CD4-positive, alpha-beta T cell treated with Interleukin-15 for 1 hour (primary cell): Measurements from ENCODE around the gene BHLHE40.
A peak's percentile ranks its signal among the peaks of the same experiment; 100 is the strongest.
"Not testable (repeated sequence)": the region's sequence is repeated elsewhere in the genome, so short reads cannot be mapped to it uniquely, and the experiment has no call there.

Experiments used
- DNase-seq: peaks from one replicate; pipeline ENCODE4 v3.0.0-alpha.2; 2020

BHLHE40 gene

DNA sequence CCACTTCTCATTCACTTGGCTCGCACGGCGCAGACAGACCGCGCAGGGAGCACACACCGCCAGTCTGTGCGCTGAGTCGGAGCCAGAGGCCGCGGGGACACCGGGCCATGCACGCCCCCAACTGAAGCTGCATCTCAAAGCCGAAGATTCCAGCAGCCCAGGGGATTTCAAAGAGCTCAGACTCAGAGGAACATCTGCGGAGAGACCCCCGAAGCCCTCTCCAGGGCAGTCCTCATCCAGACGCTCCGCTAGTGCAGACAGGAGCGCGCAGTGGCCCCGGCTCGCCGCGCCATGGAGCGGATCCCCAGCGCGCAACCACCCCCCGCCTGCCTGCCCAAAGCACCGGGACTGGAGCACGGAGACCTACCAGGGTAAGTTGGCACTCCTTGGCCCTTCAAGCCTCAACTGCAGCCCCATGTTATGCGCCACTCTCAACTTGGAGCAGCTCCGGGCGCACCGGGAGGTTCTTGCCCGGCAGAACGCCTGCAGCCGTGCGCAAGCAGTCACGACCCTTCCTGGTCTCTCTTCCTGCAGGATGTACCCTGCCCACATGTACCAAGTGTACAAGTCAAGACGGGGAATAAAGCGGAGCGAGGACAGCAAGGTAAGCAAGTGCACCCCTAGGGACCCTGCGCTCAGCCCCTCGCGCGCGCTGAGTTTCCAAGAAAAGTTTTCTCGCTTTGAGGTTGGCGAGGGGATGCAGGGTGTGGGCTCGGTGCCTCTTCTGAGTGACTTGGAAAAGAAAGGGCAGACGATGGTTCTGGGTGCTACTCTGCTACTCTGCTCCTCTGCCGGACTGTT is at the start of gene BHLHE40:
BHLHE40 (plus strand) TSS at position 10 of the 801 bp plus-strand sequence; CDS start at position 292, 282 bp downstream.
- no peak for DNase-seq

DNA sequence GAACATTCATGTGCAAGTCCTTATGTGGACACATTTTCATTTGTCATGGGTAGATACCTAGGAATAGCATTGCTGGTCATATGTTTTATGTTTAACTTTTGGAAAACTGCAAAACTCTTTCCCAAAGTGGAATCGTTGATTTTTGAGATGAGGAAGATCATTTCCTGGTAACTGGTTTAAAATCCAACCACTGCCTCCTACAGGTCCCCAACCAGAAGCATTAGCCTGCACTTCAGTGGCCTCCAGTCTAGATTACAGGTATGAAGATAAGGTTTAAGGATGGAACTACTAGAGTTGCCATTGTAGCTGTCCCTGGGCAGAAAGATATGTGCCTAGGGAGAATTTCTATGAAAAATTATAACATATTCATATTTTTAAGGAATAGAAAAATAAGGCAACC is 48.7 kb upstream of the BHLHE40 start:
- DNase-seq = no peak

DNA sequence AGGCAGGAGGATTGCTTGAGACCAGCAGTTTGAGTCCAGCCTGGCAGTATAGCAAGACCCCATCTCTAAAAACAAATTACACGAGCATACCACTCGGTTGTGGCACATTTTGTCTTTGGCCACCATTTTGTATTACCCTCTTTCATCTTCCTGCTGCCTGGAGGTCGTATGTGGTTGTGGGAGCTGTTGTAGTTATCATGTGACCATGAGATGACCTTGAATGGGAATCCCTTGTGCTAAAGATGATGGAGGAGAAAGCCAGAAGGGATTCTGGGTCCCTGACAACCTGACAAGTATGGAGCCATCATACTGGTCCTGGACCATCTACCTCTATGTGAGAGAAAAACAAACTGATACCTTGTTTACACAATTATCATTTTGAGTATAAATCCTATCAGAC is 45.2 kb upstream of the BHLHE40 start:
- no peak for DNase-seq

DNA sequence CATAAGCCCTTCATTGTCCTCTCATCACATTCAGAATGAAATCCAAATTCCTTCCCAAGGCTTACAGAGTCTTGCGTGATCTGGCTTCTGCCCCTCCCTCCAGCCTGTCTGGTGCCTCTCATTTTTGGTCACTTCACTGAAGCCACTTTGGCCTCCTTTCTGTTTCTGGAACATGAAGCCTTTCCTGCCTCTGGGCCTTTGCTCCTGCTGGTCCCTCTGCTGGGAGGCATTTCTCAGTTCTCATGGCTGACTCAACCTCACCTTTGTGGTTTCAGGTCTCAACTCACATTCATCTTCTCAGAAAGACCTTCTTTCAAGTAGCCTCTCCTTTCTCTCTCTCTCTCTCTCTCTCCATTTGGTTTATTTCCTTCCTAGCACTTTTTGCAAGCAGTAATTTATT is 43.9 kb upstream of the BHLHE40 start:
- no peak for DNase-seq

GRCh38 chr3:4936982-4937614 is 42.1 kb upstream of the BHLHE40 start:
- DNase-seq = no peak

DNA sequence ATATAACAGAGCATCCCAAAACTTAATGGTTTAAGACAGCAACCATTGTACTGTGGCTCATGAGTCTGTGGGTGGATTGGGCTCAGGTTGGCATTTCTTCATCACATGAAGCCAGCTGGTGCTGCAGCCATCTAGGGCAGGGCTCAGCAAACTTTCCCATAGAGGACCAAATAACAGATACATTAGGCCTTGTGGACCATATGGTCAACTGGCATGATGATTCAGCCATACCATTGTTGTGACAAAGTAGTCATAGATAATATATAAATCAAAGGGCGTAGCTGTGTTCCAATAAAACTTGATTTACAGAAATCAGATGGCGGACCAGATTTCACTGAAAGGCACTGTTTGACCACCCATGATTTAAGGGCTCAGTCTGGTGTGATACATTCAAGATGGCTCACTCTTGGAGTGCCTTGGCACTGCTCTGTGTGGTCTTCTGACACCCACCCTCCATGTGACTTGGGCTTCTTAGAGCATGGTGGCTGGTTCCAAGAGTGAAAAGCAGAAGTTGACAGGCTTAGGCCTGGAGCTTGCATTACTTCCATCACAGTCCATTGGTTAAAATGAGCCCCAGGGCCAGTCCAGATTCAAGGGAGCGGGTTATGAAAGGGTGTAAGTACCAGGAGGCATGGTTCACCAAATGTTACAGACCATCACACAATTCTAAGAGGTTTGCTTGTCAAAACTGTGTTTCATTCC is 40.8 kb upstream of the BHLHE40 start:
- no peak for DNase-seq

- DNase-seq = no peak
These were observed 40.0 kb upstream of the BHLHE40 start for GRCh38 chr3:4939276-4939675.

GRCh38 chr3:4940985-4941384 is 38.3 kb upstream of the BHLHE40 start:
- DNase-seq = no peak

DNA sequence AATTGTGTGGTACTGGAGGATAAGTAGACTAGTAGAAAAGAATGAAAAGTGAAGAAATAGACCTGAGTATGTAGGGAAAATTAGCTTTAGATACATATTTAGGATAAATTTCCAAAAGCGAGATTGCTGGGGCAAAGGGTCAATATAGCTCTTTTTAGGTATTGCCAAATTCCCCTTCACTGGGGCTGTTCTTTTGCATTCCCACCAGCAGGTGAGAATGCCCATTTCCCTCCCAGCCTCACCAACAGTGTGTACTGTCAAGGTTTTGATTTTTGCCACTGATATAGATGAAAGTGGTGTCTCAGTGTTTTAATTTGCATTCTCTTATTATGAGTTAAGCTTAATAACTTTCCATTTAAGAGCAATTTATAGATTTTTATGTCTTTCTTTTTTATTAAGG is 35.7 kb upstream of the BHLHE40 start:
- no peak for DNase-seq

DNA sequence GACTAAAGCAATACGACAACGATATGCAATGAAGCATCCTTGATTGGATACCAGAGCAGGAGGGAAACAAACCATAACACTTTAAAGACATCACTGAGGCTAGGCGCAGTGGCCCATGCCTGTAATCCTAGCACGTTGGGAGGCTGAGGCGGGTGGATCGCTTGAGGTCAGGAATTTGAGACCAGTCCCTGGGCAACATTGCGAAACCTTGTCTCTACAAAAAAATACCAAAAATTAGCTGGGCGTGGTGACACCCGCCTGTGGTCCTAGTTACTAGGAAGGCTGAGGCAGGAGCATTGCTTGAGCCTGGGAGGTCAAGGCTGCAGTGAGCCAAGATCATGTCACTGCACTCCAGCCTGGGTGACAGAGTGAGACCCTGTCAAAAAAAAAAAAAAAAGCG is 33.9 kb upstream of the BHLHE40 start:
- DNase-seq = no peak

GRCh38 chr3:4947028-4947427 is 32.2 kb upstream of the BHLHE40 start:
- no peak for DNase-seq

DNA sequence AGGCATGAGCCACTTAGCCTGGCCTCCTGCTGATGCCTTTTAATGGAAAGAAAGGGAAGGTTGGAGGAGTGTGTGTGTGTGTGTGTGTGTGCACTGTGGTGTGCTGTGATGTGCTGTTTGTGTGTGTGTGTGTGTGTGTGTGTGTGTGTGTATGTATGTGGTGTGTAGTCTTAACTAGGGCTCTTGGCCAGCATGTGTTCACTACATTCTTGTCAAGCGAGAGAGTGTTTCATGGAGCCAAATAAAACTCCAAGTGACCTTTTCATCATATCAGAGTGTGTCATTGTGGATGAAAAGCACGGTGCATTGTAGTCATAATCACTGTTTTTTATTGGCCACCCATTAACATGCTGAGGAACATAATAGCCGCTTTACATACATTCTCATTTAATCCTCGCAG is 30.8 kb upstream of the BHLHE40 start:
- no peak for DNase-seq

DNA sequence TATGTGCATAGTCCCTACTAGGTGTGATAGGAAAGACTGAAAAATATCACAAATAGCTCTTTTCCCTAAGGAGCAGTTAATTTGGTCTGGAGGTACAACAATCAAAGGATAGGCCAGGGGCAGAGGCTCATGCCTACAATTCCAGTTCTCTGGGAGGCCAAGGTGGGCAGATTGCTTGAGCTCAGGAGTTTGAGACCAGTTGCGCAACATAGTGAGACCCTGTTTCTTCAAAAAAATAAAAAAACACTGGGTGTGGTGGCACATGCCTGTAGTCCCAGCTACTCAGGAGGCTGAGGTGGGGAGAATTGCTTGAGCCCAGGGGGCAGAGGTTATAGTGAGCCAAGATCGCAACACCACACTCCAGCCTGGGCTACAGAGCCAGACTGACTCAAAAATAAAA is 30.2 kb upstream of the BHLHE40 start:
- DNase-seq = no peak

DNA sequence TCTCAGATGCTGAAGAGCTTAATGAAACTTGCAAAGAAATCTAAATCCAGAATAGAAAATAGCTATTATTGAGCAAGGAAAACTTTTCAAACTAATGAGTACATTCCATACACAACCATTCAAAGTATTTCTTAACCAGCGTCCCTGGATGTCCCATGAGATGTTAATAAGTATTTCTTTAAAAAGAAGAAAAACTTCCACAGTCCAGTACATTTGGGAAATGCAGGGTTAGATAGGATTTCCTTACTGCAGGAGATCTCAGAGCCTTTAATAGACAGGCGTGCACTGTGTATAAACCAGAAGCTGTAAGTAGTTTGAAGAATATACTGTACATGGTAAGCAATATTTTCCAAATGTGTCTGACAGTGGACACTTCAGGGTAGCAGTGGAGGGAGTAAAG is 29.6 kb upstream of the BHLHE40 start:
- no peak for DNase-seq

DNA sequence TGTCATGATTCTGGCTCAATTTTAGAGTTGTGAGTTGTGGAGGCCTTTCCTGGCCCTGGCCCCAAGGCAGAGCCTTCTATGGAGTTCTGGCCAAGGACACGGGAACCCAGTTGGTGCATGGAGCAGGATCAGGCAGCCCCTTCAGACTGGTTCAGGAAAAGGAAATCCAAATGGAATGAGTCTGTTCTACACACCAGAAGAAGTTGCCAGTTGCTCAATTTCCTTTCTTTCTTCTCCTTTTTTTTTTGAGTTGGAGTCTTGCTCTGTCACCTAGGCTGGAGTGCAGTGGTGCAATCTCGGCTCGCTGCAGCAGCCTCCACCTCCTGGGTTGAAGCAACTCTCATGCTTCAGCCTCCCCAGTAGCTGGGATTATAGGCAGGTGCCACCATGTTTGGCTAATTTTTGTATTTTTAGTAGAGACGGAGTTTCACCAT is 28.9 kb upstream of the BHLHE40 start:
- peak; percentile 27 for DNase-seq

GRCh38 chr3:4950948-4951347 is 28.3 kb upstream of the BHLHE40 start:
- DNase-seq = no peak

- no peak for DNase-seq
These were observed 26.1 kb upstream of the BHLHE40 start for GRCh38 chr3:4953119-4953518.

DNA sequence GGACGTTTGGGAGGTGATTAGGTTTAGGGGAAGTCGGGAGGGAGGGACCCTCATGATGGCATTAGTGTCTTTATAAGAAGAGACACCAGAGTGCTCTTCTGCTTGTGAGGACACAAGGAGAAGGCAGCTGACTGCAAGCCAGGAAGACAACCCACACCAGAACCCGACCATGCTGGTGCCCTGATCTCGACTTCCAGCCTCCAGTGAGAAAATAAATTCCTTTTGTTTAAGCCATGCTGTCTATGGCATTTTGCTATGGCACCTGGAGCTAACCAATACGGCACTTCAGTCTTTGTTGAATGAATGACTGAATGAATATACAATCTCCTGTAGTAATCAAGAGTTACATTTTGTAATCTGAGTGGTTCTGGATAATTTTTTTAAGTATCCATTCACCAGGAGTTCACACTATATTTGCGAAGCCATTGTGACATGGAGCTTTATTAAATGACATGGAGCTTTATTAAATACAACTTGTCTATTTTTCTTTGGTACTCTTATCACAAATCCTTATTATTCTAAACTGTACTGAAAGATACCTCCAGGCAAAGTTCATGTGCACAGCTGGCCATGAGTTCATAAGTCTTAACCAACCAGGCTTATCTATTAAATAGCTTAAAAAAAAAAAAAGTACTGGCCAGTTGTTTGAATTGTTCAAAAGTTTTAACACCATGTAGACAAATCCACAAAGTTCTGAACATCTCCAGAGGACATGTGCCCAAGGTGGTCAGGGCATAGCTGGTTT is 24.8 kb upstream of the BHLHE40 start:
- DNase-seq = no peak

DNA sequence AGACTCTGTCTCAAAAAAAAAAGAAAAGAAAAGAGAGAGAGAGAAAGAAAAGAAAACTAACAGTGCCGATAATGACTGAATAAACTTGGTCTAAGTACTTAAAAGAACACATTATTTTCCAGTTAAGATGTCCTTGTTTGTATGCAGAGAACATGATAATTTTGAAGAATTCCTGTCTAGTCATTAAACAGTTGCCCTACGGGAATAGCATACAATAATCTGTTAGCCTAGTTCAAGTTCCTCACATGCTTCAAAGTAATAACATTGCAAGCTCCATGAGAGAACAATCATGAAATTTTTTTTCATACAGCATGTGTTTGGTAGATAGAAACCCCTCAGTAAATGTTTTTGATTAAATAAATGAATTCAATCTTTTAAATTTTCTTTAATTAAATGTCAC is 23.1 kb upstream of the BHLHE40 start:
- no peak for DNase-seq

DNA sequence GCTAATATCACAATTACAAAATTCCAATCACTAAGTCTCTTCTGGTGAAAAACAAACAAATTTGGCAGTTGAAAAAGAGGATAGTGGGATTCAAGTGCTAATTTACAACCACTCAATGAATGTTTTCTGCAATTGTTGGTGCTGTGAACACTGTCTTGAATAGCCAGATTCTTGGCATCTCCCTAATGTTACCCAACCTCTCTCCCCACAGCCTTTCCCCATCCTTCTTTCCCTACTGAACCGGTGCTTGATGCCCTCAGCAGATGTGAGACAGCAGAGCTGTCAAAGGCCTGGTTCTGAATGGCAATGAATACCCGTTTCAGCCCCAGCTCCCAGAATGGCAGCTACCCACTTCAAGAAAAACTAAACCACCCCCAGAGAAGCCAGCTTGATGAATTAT is 22.5 kb upstream of the BHLHE40 start:
- no peak for DNase-seq

DNA sequence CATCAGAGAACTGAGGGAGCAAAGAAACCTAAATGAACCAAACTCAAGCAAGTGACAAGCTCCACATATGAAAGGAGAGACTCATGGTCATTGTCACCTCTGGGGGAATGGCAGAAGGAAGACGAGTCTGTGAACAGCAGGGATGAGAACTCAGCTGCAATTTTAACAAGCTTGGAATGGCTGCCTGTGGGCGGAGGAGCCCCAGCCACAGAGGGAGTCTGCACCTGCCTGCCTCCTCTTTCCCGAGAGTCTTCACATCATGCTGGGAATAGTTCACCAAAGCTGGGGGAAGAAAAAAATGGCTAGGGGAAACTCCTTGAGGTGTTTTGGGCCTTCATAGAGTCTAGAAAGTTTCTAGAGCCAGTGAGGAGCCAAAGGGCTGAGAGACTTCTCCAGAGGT is 21.3 kb upstream of the BHLHE40 start:
- no peak for DNase-seq

GRCh38 chr3:4959180-4959579 is 20.1 kb upstream of the BHLHE40 start:
- no peak for DNase-seq

GRCh38 chr3:4961865-4962264 is 17.4 kb upstream of the BHLHE40 start:
- DNase-seq = not testable (repeated sequence)
